NOMO-1 treated with dmso at 0.1 percent for 144 hours (cell line): ENCODE data around the gene XRCC2.
A peak's percentile ranks its signal among the peaks of the same experiment; 100 is the strongest.
"Not testable (repeated sequence)": the region's sequence is repeated elsewhere in the genome, so short reads cannot be mapped to it uniquely, and the experiment has no call there.

Source experiments
- DNase-seq: peaks from one replicate; lab custom pipeline; 2025; ENCODE audit not compliant: unreplicated experiment; lab: John Stamatoyannopoulos, UW

The XRCC2 gene

DNA sequence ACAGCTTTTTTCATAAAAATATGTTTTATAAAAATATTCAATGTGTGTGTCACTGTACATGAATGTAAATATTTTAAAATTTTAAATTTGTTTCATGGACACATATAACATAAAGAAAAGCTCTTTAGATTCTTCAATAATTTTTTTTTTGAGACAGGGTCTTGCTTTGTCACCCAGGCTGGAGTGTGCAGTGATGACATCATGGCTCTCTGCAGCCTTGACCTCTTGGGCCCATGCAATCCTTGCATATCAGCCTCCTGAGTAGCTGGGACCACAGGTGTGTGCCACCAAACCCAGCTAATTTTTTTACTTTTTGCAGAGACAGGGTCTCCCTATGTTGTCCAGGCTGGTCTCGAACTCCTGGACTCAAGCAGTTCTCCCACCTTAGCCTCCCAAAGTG is 9.9 kb downstream of the XRCC2 start:
- no peak for DNase-seq

DNA sequence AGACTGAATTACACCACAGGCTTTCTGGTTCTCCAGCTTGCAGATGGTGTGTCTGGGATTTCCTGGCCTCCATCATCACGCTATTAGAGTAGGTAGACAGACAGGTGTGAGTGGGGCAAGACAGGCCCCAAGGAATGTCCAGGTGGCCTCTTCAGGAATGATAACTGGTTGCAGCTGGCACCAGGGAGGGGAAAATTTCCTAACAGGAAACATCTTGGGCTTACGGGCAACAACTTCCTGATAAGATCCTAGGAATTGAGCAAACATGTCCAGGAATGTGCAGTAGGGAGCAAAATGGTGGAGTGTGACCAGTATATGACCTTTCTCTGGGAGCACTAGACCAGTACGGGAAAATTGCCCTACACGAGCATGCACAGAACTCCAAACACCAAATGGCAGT is 11.3 kb downstream of the XRCC2 start:
- DNase-seq: no peak

DNA sequence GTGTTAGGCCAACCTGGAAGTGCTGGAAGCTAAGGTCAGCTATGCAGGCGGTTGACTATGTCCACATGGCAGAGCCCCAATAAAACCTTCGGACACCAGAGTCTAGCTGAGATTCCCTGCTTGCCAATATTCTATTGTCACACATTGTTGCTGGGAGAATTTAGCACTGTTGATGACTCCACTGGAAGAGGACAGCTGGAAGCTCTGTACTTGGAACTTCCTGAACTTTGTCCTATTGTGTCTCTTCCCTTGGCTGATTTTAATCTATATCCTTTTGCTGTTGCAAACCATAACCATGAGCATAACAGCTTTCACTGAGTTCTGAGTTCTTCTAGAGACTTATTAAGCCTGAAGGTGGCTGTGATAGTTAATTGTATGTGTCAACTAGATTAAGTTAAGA is 12.0 kb downstream of the XRCC2 start:
- DNase-seq: no peak

GRCh38 chr7:152663148-152663740 is 12.7 kb downstream of the XRCC2 start:
- no peak for DNase-seq

DNA sequence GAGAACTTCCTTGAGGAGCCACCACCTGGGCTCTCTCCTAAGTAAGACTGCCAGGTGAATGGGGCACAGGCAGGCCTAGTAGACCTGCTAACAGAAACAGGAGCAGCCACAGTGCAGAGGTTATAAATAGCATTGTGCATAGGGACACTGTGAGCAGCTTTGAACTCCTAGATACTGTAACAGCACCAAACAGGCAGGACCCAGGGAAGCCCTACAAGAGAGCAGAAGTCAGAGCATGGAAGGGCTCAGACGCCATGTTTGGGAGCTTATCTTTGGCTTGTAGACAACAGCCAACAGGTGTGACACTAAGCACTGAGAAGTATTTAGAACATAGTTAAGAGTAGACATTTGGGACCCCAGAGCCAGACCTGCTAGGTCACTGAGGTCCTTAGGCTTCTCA is 14.5 kb downstream of the XRCC2 start:
- DNase-seq: no peak

- DNase-seq: no peak
These were observed 15.9 kb downstream of the XRCC2 start for GRCh38 chr7:152660021-152660420.

- DNase-seq: no peak
These were observed 21.0 kb downstream of the XRCC2 start for GRCh38 chr7:152654971-152655370.

DNA sequence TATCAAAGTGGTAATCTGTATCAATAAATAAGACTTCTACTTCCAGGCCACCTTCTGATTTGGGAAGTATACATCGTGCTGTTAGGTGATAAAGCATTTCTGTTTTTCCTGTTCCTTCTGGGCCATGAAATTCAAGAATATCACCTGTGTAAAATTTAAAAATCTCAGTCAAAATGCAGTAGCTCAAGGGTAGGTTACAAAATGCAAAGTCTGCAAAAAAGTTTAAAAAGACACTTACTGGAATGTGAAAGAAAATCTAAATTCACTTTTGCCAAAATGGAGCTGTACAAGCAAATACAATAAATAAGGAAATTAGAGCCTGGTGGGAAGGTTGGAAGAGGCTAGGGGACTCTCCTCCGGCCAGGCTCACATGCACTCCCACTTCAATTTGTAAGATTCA is 26.7 kb downstream of the XRCC2 start:
- no peak for DNase-seq

DNA sequence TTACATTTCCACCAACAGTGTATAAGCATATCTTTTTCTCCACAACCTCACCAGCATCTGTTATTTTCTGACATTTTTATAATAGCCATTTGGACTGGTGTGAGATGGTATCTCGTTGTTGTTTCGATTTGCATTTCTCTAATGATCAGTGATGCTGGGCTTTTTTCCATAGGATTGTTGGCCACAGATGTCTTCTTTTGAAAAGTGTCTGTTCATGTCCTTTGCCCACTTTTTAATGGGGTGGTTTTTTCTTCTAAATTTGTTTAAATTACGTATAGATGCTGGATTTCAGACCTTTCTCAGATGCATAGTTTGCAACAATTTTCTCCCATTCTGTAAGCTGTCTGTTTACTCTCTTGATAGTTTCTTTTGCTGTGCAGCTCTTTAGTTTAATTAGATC is 28.9 kb downstream of the XRCC2 start:
- DNase-seq: no peak

DNA sequence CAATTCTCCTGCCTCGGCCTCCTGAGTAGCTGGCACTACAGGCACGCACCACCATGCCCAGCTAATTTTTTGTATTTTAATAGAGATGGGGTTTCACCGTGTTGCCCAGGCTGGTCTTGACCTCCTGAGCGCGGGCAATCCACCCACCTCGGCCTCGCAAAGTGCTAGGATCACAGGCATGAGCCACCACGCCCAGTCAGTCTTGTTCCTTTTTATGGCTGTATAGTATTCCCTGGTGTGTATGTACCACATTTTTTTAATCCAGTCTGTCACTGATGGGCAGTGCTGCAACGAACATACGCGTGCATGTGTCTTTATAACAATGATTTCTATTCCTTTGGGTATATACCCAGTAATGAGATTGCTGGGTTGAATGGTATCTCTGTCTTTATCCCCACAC is 29.4 kb downstream of the XRCC2 start:
- DNase-seq: not testable (repeated sequence)

GRCh38 chr7:152643979-152644559 is 31.9 kb downstream of the XRCC2 start:
- no peak for DNase-seq

DNA sequence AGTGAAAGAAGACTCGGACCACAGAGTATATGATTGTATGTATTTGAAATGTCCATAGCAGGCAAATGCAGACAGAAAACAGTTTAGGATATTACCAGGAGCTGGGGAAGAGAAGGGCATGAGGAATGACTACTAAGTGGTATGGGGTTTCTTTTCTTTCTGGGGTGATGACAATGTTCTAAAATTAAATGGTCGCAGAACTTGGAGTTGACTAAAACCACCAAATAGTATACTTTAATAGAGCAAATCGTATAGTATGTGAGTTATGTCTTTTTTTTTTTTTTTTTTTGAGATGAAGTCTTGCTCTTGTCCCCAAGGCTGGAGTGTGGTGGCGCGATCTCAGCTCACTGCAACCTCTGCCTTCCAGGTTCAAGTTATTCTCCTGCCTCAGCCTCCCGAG is 34.6 kb downstream of the XRCC2 start:
- DNase-seq: no peak

- DNase-seq: no peak
These were observed 35.1 kb downstream of the XRCC2 start for GRCh38 chr7:152640829-152641228.

- DNase-seq: no peak
These were observed 37.9 kb downstream of the XRCC2 start for GRCh38 chr7:152637920-152638580.

GRCh38 chr7:152637161-152637560 is 38.8 kb downstream of the XRCC2 start:
- no peak for DNase-seq

GRCh38 chr7:152636441-152636840 is 39.5 kb downstream of the XRCC2 start:
- no peak for DNase-seq

GRCh38 chr7:152633504-152633903 is 42.4 kb downstream of the XRCC2 start:
- peak; percentile 26 for DNase-seq

DNA sequence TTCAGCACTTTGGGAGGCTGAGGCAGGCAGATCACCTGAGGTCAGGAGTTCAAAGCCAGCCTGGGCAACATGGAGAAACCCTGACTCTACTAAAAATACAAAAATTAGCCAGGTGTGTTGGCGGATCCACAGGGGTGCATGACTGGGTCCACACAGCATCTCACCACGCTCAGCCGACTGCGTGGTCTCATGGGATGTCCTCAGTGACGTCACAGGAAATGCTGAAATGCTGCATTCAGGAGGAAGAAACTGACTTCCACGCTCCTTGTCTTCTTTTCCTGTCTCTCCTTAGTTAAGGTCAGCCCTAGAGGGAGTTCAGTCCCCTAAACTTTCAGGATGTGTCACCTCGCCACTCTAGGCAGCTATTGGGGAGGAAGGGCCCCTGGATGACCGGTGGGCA is 42.9 kb downstream of the XRCC2 start:
- no peak for DNase-seq

GRCh38 chr7:152628772-152629171 is 47.2 kb downstream of the XRCC2 start:
- DNase-seq: not testable (repeated sequence)

DNA sequence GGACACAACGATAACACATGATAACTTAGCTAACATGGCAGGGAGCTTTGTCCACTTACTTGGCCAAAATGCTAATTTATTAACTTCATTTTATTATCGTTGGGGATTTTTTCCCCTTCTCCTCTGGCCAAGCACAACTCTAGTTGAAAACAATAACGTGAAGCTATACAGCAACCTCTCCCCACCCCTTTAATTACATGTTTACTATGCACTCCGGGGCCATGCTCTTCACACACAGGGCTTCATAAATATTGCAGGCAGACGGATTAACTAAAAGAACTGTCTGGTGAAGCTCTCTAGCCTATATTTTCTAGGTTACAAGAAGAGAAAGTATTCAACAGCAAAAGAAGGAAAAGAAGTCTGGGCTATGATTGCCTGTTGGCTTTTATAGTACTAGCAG is 51.7 kb downstream of the XRCC2 start:
- DNase-seq: no peak

DNA sequence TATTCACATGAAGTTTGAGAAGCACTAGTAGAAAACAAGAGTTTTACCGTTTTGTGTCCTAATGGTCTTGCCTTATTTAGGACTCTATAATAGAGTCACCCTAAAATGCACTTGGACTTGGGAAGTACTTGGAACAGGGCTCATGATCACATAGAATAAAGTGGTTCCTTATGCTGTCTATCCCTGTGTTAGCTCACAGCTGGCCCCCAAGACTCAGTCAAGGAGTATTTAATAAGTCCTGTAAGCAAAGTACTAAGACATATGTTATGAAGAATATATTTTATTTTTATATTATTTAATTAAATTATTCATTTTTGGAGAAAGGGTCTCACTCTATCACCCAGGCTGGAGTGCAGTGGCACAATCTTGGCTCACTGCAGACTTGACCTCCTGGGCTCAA is 54.5 kb downstream of the XRCC2 start:
- no peak for DNase-seq

GRCh38 chr7:152619027-152619739 is 56.8 kb downstream of the XRCC2 start:
- DNase-seq: no peak
